Hepatocyte (in vitro differentiated cells): ENCODE results near the gene SEC63.

Experiments used
- CTCF ChIP-seq: fragments of 200-600 bp; sonication (generic); IDR thresholded peaks from 2 replicates; pipeline ENCODE4 v1.5.1; 2016; ENCODE audit warnings: antibody characterized with exemption, mild to moderate bottlenecking; ENCODE audit not compliant: poor library complexity
- EZH2phosphoT487 ChIP-seq: fragments of 200-600 bp; sonication (generic); IDR thresholded peaks from one replicate; pipeline ENCODE4 v1.6.1; 2018; ENCODE audit warnings: antibody characterized with exemption, mild to moderate bottlenecking, low read depth, moderate library complexity; ENCODE audit not compliant: unreplicated experiment, severe bottlenecking

GRCh38 chr6:107833136-107833535 is 124.9 kb downstream of the SEC63 start:
- TF ChIP-seq CTCF (no peak), EZH2phosphoT487 (no peak)
